Neural cell (in vitro differentiated cells): ENCODE results near the gene L1CAM. TPM values are rescaled to one million over a fixed set of nuclear protein-coding genes. Genes with fewer than 3 reads are reported as not detected.
A peak's percentile ranks its signal among the peaks of the same experiment; 100 is the strongest.

ENCODE experiments used
- H2AFZ ChIP-seq: fragments of 200-600, 300-800 bp; sonication (generic), shearing (Covaris generic); 2 replicates; pipeline ENCODE4 v1.6.0; 2014; ENCODE audit warnings: low read depth, mild to moderate bottlenecking, antibody characterized with exemption, low read length, moderate library complexity
- H3F3A ChIP-seq: fragments of 200-600 bp; shearing (Covaris generic); 2 replicates; pipeline ENCODE4 v1.6.1; 2016; ENCODE audit warnings: mild to moderate bottlenecking, moderate library complexity, mixed read lengths, antibody characterized with exemption, low read length; ENCODE audit not compliant: insufficient read depth, poor library complexity, severe bottlenecking
- H3K27ac ChIP-seq: fragments of 200-600, 300-800 bp; sonication (generic), shearing (Covaris generic); 2 replicates; pipeline ENCODE4 v1.5.1; 2014; ENCODE audit warnings: mild to moderate bottlenecking, low read length, moderate library complexity
- H3K27me3 ChIP-seq: fragments of 300-800, 200-600 bp; sonication (generic), shearing (Covaris generic); 2 replicates; pipeline ENCODE4 v1.6.0; 2014; ENCODE audit warnings: mild to moderate bottlenecking, low read depth, low read length, moderate library complexity; ENCODE audit not compliant: insufficient read depth
- H3K36me3 ChIP-seq: fragments of 300-800, 200-600 bp; sonication (generic), shearing (Covaris generic); 2 replicates; pipeline ENCODE4 v1.5.1; 2014; ENCODE audit warnings: mild to moderate bottlenecking, antibody characterized with exemption, low read length, moderate library complexity; ENCODE audit not compliant: insufficient read depth
- H3K4me2 ChIP-seq: fragments of 300-800, 200-600 bp; sonication (generic), shearing (Covaris generic); 2 replicates; pipeline ENCODE4 v1.6.0; 2014; ENCODE audit warnings: mild to moderate bottlenecking, low read length
- H3K4me3 ChIP-seq: fragments of 300-800, 200-600 bp; sonication (generic), shearing (Covaris generic); 2 replicates; pipeline ENCODE4 v1.5.1; 2014; ENCODE audit warnings: mild to moderate bottlenecking, low read length, moderate library complexity
- H3K79me2 ChIP-seq: fragments of 200-600 bp; shearing (Covaris generic); replicated peaks from 2 replicates; pipeline ENCODE4 v1.6.0; 2014; ENCODE audit warnings: mild to moderate bottlenecking, low read length, moderate library complexity; ENCODE audit not compliant: insufficient read depth
- H3K9ac ChIP-seq: fragments of 300-800, 200-600 bp; sonication (generic), shearing (Covaris generic); 2 replicates; pipeline ENCODE4 v1.6.1; 2016; ENCODE audit warnings: mild to moderate bottlenecking, low read length, mixed read lengths
- H3K9me2 ChIP-seq: fragments of 200-600 bp; shearing (Covaris generic); 2 replicates; pipeline ENCODE4 v1.6.1; 2016; ENCODE audit warnings: mild to moderate bottlenecking, low read length, mixed read lengths; ENCODE audit not compliant: insufficient read depth
- H3K9me3 ChIP-seq: fragments of 200-600, 300-800 bp; sonication (generic), shearing (Covaris generic); 2 replicates; pipeline ENCODE4 v1.6.1; 2016; ENCODE audit warnings: mild to moderate bottlenecking, mixed run types, low read length, moderate library complexity, mixed read lengths
- H4K20me1 ChIP-seq: fragments of 200-600 bp; shearing (Covaris generic); 2 replicates; pipeline ENCODE4 v1.6.1; 2016; ENCODE audit warnings: mild to moderate bottlenecking, mixed run types; ENCODE audit not compliant: insufficient read depth
- CTCF ChIP-seq: fragments of 450-650 bp; IDR thresholded peaks from 2 replicates; pipeline ENCODE4 v1.5.1; 2014; ENCODE audit warnings: antibody characterized with exemption, mild to moderate bottlenecking, moderate library complexity; ENCODE audit not compliant: poor library complexity, severe bottlenecking
- EP300 ChIP-seq: fragments of 450-650 bp; conservative IDR thresholded peaks from 2 replicates; pipeline ENCODE4 v1.6.1; 2014; ENCODE audit warnings: antibody characterized with exemption, mild to moderate bottlenecking, moderate library complexity; ENCODE audit not compliant: poor library complexity, severe bottlenecking
- EZH2 ChIP-seq: fragments of 200-600, 300-800 bp; shearing (Covaris generic), sonication (generic); IDR thresholded peaks from 2 replicates; pipeline ENCODE4 v1.6.1; 2014; ENCODE audit warnings: antibody characterized with exemption, low read length, borderline replicate concordance, mild to moderate bottlenecking; ENCODE audit not compliant: insufficient read depth, poor library complexity, severe bottlenecking
- MXI1 ChIP-seq: fragments of 450-650 bp; conservative IDR thresholded peaks from 2 replicates; pipeline ENCODE4 v1.6.1; 2014; ENCODE audit warnings: antibody characterized with exemption, mild to moderate bottlenecking; ENCODE audit not compliant: poor library complexity, severe bottlenecking
- POLR2AphosphoS5 ChIP-seq: IDR thresholded peaks from 2 replicates; pipeline ENCODE4 v1.6.1; 2012
- RAD21 ChIP-seq: fragments of 450-650 bp; conservative IDR thresholded peaks from 2 replicates; pipeline ENCODE4 v1.6.1; 2014; ENCODE audit warnings: antibody characterized with exemption, mild to moderate bottlenecking, moderate library complexity
- REST ChIP-seq: IDR thresholded peaks from 2 replicates; pipeline ENCODE4 v1.6.1; 2012; ENCODE audit warnings: borderline replicate concordance
- SMC3 ChIP-seq: fragments of 450-650 bp; conservative IDR thresholded peaks from 2 replicates; pipeline ENCODE4 v1.6.1; 2014; ENCODE audit warnings: antibody characterized with exemption, mild to moderate bottlenecking, moderate library complexity; ENCODE audit not compliant: poor library complexity
- TAF1 ChIP-seq: IDR thresholded peaks from 2 replicates; pipeline ENCODE4 v1.6.1; 2012; ENCODE audit warnings: low read depth
- polyA plus RNA-seq: library from polyadenylated mRNA; depleted of rRNA; stranded (reverse); fragments of >200 nt; gene quantifications from 2 replicates; pipeline ENCODE4 v1.2.3, GENCODE V29; 2014

The L1CAM gene
- polyA plus RNA-seq, 1 donor from 2014 or later: 88.0 TPM

GRCh38 chrX:153924149-153924861 is 38.3 kb upstream of the L1CAM start:
- Histone ChIP-seq H3K4me2 (no peak overlapping the region), H2AFZ (no peak overlapping the region), H4K20me1 (no peaks in the 10 kb centered on the region), H3K27me3 (no peaks in the 10 kb centered on the region), H3K9me3 (no peaks in the 10 kb centered on the region), H3K9ac (no peak overlapping the region), H3K9me2 (no peaks in the 10 kb centered on the region), H3K36me3 (no peaks in the 10 kb centered on the region), H3K79me2 (no peaks in the 10 kb centered on the region), H3K4me3 (no peak overlapping the region), H3F3A (no peaks in the 10 kb centered on the region), H3K27ac (no peak overlapping the region)
- TF ChIP-seq CTCF: peak; percentile 31
- peak; percentile 38 for TF ChIP-seq RAD21
- no peak for TF ChIP-seq REST
- TF ChIP-seq SMC3: peak; percentile 27
- no peak for TF ChIP-seq MXI1
- no peak for TF ChIP-seq EP300
- TF ChIP-seq EZH2: no peak

- no peaks in the 10 kb centered on the region for H3K9me3 ChIP-seq
- H3K4me3 ChIP-seq: no peak overlapping the region
- no peaks in the 10 kb centered on the region for H3K36me3 ChIP-seq
- no peaks in the 10 kb centered on the region for H3K27me3 ChIP-seq
- no peak overlapping the region for H3K4me2 ChIP-seq
- no peak overlapping the region for H3K9ac ChIP-seq
- H3K27ac ChIP-seq: no peak overlapping the region
- no peaks in the 10 kb centered on the region for H3F3A ChIP-seq
- no peaks in the 10 kb centered on the region for H4K20me1 ChIP-seq
- H2AFZ ChIP-seq: no peak overlapping the region
- no peaks in the 10 kb centered on the region for H3K9me2 ChIP-seq
- no peaks in the 10 kb centered on the region for H3K79me2 ChIP-seq
- TF ChIP-seq CTCF: no peak
- TF ChIP-seq EZH2: no peak
- no peak for TF ChIP-seq EP300
- TF ChIP-seq TAF1: no peak
- TF ChIP-seq POLR2AphosphoS5: no peak
- TF ChIP-seq REST: no peak
- no peak for TF ChIP-seq RAD21
- TF ChIP-seq MXI1: no peak
- no peak for TF ChIP-seq SMC3
Observed at GRCh38 chrX:153922932-153923857, 37.2 kb upstream of the L1CAM start.
